Measurements from ENCODE around the gene OR4A47.
"Not testable (repeated sequence)": the region's sequence is repeated elsewhere in the genome, so short reads cannot be mapped to it uniquely, and the experiment has no call there.

The OR4A47 gene

GRCh38 chr11:48488493-48488892, at the start of gene OR4A47:
TSS of gene OR4A47 (plus strand) at chr11:48488793. CDS start at chr11:48488793, 0 bp downstream.
- DNase-seq, result not testable (repeated sequence)

GRCh38 chr11:48455909-48456308, 32.7 kb upstream of the OR4A47 start:
- not testable (repeated sequence) for DNase-seq

- not testable (repeated sequence) for DNase-seq
Measured at GRCh38 chr11:48473966-48474365, 14.6 kb upstream of the OR4A47 start.

DNA sequence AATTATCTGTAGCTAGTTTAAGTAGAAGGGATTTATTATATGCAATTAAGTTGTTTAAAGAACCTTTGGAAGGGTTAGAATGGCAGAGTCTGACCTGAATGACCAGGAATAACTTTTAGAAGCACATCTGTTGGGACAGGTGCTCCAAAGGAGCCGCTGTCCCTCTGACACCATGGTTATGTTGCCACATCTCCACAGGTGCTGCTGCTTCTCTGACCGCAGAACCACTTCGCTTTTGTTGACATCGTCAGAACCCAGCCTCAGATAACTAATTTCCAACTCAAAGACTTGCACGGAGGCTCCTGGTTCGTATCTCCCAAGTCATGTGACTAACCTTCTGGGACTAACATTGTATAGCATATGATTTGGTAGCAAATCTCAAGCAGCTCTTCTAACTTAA, 13.9 kb upstream of the OR4A47 start:
- not testable (repeated sequence) for DNase-seq

GRCh38 chr11:48506169-48506568, 17.6 kb downstream of the OR4A47 start:
- not testable (repeated sequence) for DNase-seq

DNA sequence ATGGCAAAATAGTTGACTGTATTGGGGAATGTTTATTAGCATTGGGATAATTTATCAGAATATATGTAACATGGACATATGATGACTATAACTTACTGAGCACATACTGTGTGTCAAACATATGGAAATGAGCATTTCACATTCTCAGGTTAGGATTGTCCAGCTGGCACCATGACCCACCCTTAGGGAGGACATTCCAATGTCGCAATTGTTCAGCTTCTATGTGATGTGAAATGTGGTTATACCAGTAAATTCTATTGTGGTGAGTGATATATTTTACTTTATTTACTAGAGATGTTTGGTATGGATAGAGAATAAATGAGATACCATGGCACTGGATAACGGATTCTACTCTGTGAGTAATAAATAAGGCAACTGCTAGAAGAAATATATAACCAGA, 50.4 kb downstream of the OR4A47 start:
- DNase-seq, result no peak
